Forelimb muscle (tissue), 1 donor: ENCODE results near the gene SUSD3. TPM values are rescaled to one million over a fixed set of nuclear protein-coding genes. Genes with fewer than 3 reads are reported as not detected.

Experiments
- DNase-seq: peaks from one replicate; pipeline ENCODE4 v3.0.0-alpha.2; 2013; ENCODE audit warnings: low read depth
- polyA plus RNA-seq: library from polyadenylated mRNA; unstranded; fragments of 120-200 nt; gene quantifications from one replicate; pipeline ENCODE4 v1.2.1, GENCODE V29; 2013; ENCODE audit not compliant: insufficient read length

The SUSD3 gene
- polyA plus RNA-seq, 1 donor: 3.3 TPM

GRCh38 chr9:93028448-93029006 lies 30.0 kb upstream of the SUSD3 start:
- DNase-seq: no peak

- no peak for DNase-seq
These were observed 27.6 kb upstream of the SUSD3 start for GRCh38 chr9:93030642-93031628.

DNA sequence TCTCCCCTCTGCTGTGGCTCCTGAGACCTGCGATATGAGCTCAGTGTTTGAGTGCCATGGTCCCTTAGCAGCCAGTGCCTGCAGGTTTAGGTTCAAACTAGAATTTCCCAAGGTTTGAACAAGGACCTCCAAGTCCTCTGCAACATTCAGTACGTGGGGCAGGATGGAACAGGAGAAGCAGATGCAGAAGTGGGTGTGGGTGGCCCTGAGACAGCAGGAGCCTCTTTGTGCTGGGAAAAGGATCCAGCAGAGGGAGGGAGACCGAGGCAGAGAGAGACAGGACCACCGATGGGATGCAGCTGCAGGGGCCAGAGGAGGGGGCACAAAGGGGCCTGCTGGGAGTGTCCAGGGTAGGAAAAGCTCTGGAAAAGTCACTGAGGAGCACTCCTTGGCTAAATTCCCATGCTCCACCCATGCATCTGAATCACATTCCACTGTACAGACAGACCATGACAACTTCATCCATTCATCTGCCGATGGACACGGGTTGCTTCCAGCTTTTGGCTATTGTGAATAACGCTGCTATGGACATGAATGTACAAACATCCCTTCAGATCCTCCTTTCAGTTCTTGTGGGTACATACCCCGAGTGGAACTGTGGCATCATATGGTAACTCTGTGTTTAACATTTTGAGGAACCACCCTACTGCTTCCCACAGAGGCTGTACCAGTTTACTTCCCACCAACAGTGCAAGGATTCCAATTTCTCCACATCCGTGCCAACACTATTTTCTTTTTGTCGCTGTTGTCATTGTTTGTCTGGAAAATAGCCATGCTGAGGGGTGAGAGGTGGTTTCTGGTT lies 26.7 kb upstream of the SUSD3 start:
- DNase-seq: no peak

- DNase-seq: no peak
These were observed 26.0 kb upstream of the SUSD3 start for GRCh38 chr9:93032545-93032944.

DNA sequence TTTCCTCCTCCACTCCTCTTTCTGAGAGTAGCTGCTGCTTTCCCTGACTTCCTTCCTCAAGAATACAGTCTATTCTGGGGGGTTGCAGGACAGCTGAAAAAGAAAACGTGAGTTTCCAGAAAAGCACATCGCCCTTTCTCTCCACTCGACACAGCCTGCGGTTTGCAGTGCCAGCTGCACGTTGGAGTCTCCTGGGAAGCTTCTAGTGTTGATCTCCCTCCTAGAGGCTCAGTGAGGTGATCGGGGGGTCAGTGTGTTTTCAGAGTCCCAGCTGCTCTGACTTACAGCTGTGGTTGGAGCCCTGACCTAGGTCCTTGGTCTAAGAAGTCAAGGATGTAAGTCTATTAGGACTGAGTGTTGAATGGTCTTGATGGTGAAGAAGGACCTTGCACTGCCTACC lies 25.0 kb upstream of the SUSD3 start:
- DNase-seq: no peak

DNA sequence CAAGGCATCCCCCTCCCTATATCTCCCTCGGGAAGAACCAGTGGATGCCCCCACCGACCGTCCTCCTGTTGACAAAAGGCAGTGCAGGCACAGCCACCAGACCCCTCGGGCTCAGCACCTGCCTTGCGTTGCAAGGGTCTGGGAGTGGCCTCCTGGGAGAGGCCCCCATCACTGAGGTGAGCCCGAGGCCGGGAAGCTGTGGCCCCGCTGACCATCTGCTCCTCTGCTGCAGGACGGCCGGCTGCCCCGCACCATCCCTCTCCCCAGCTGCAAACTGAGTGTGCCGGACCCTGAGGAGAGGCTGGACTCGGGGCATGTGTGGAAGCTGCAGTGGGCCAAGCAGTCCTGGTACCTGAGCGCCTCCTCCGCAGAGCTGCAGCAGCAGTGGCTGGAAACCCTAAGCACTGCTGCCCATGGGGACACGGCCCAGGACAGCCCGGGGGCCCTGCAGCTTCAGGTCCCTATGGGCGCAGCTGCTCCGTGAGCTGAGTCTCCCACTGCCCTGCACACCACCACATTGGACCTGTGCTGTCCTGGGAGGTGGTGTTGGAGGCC lies 23.3 kb upstream of the SUSD3 start:
- DNase-seq: no peak

GRCh38 chr9:93035821-93036351 lies 22.6 kb upstream of the SUSD3 start:
- DNase-seq: no peak

GRCh38 chr9:93036887-93037475 lies 21.5 kb upstream of the SUSD3 start:
- no peak for DNase-seq

- no peak for DNase-seq
These were observed 21.0 kb upstream of the SUSD3 start for GRCh38 chr9:93037476-93037971.

GRCh38 chr9:93038918-93039317 lies 19.6 kb upstream of the SUSD3 start:
- no peak for DNase-seq

GRCh38 chr9:93039456-93039855 lies 19.0 kb upstream of the SUSD3 start:
- no peak for DNase-seq

GRCh38 chr9:93039976-93040375 lies 18.5 kb upstream of the SUSD3 start:
- no peak for DNase-seq

DNA sequence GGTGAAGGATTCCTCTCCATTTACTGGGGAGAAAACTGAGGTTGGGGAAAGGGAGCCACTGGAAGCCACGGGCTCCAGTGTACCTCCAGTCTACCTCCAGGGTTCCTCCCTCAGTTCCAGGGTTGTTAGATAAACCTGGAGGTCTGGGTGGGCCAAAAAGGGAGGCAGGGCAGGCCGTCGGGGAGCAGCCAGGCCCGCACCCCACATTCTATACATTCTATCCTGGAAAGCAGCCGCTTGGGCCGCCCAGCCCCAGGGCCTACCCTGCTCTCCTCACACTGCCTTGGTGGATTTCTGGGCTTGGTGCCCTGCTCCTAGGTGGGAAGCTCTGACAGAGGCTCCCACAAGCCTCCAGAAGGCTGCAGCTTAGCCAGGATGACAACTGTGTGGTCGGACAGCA lies 18.1 kb upstream of the SUSD3 start:
- DNase-seq: no peak

GRCh38 chr9:93041108-93041802 lies 17.2 kb upstream of the SUSD3 start:
- DNase-seq: no peak

- no peak for DNase-seq
These were observed 15.4 kb upstream of the SUSD3 start for GRCh38 chr9:93043122-93043521.

GRCh38 chr9:93045521-93045920 lies 13.0 kb upstream of the SUSD3 start:
- DNase-seq: no peak

DNA sequence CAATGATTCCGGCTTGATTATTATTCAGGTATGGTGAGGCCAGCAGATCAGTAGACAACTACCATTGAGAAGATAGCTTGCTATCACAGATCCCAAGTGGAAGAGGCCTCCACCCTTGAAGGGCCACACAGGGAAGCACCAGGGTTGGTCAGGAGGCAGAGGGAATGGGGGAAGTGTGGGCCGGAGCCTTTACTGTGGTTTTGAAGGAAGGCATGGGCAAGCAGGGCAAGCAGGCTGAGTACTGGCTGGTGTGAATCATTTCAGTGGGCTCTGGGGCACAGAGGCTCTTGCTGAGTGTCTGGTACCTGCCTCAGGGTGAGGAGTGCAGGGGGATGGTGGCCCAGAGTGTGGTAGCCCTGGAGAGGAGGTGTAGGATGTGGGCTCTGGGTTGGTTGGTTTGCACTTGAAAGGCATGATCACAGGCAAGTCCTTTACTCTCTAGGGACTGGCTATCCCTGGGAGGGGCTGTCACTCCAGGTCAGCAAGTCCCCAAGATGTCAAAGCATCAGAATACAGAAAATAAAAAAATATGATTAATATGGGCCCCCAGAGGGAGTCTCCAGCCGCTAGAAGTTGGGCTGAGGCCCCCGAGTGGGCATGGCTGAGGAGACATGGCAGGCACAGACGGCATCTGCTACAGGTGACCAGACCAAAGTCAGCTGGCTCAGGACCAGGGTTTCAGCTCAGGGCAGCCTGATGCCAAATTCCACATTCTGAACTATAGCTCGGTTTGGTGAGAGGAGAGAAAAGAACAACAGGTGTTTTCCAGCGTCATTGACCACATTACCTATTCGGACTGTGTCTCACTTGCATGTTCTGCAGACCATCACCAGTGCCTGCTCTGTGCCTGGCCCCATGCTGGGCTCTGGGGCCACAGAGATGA lies 9.7 kb upstream of the SUSD3 start:
- no peak for DNase-seq

- DNase-seq: no peak
These were observed 9.0 kb upstream of the SUSD3 start for GRCh38 chr9:93049491-93049890.

GRCh38 chr9:93050231-93050630 lies 8.3 kb upstream of the SUSD3 start:
- DNase-seq: no peak

DNA sequence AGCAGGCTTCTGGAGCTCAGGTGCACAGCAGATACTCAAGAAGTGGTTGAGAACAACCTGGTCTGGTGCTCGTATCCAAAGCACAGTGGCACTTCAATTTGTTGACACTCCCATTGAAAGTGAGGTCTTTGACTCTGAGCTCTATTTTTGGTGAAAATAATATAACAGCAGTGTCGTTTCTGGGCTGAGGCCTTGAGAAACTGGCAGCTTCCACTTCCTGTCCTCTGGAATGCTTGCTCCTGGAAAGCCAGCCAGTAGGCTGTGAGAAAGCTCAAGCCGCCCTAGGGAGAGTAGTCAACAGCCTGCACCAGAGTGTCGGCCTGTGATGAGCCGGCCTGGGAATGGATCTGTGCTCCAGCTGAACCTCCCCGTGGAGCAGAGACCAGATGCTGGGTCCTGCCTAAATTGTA lies 6.8 kb upstream of the SUSD3 start:
- DNase-seq: peak; percentile 52
